Mesendoderm (in vitro differentiated cells): ENCODE measurements around the gene DOCK8.

Experiments used
- DNase-seq: peaks from one replicate; pipeline ENCODE4 v3.0.0; 2013
- H2AK5ac ChIP-seq: 2 replicates; pipeline ENCODE4 v1.6.1; 2013; ENCODE audit warnings: low read length, inconsistent platforms
- H2BK120ac ChIP-seq: 2 replicates; pipeline ENCODE4 v1.6.1; 2013; ENCODE audit warnings: low read depth, mild to moderate bottlenecking, low read length, moderate library complexity, mixed read lengths
- H2BK15ac ChIP-seq: replicated peaks from 2 replicates; pipeline ENCODE4 v1.6.1; 2013; ENCODE audit warnings: low read depth, mild to moderate bottlenecking, moderate library complexity
- H2BK5ac ChIP-seq: 2 replicates; pipeline ENCODE4 v1.6.1; 2013; ENCODE audit warnings: low read length, inconsistent platforms
- H3K18ac ChIP-seq: 2 replicates; pipeline ENCODE4 v1.6.1; 2013; ENCODE audit warnings: mild to moderate bottlenecking, low read length, mixed read lengths
- H3K23ac ChIP-seq: one replicate; pipeline ENCODE4 v1.6.1; 2013; ENCODE audit warnings: low read length
- H3K27ac ChIP-seq: 2 replicates; pipeline ENCODE4 v1.5.1; 2013; ENCODE audit warnings: low read depth, mild to moderate bottlenecking, inconsistent platforms, low read length, moderate library complexity
- H3K27me3 ChIP-seq: 2 replicates; pipeline ENCODE4 v1.6.1; 2013; ENCODE audit warnings: low read length, control low read depth, mild to moderate bottlenecking, inconsistent platforms; ENCODE audit not compliant: insufficient read depth, poor library complexity
- H3K36me3 ChIP-seq: 2 replicates; pipeline ENCODE4 v1.6.1; 2013; ENCODE audit warnings: low read length, inconsistent platforms; ENCODE audit not compliant: control insufficient read depth, insufficient read depth
- H3K4ac ChIP-seq: one replicate; pipeline ENCODE4 v1.6.1; 2013; ENCODE audit warnings: low read depth, mild to moderate bottlenecking, low read length, moderate library complexity
- H3K4me1 ChIP-seq: 2 replicates; pipeline ENCODE4 v1.6.1; 2013; ENCODE audit warnings: low read depth, low read length, inconsistent platforms; ENCODE audit not compliant: control insufficient read depth
- H3K4me2 ChIP-seq: 2 replicates; pipeline ENCODE4 v1.6.1; 2013; ENCODE audit warnings: low read length
- H3K4me3 ChIP-seq: 2 replicates; pipeline ENCODE4 v1.5.1; 2013; ENCODE audit warnings: mild to moderate bottlenecking, low read length
- H3K56ac ChIP-seq: one replicate; pipeline ENCODE4 v1.6.1; 2013; ENCODE audit warnings: low read length
- H3K79me1 ChIP-seq: 2 replicates; pipeline ENCODE4 v1.6.1; 2013; ENCODE audit warnings: low read length, inconsistent platforms
- H3K79me2 ChIP-seq: 2 replicates; pipeline ENCODE4 v1.6.1; 2013; ENCODE audit warnings: mild to moderate bottlenecking, low read length; ENCODE audit not compliant: control insufficient read depth, insufficient read depth
- H3K9ac ChIP-seq: 2 replicates; pipeline ENCODE4 v1.6.1; 2013; ENCODE audit warnings: low read length, inconsistent platforms
- H4K5ac ChIP-seq: one replicate; pipeline ENCODE4 v1.6.1; 2013; ENCODE audit warnings: low read length
- H4K8ac ChIP-seq: one replicate; pipeline ENCODE4 v1.6.1; 2013; ENCODE audit warnings: low read depth, mild to moderate bottlenecking, control low read depth, low read length, moderate library complexity
- WGBS: extraction: QIAGEN DNeasy Blood & Tissue Kit; methylation state at CpG from one replicate; pipeline ENCODE4 v1.1.7; 2013; ENCODE audit warnings: low lambda C conversion rate, missing lambda C conversion rate; ENCODE audit not compliant: insufficient coverage; ENCODE audit errors: extremely low coverage; 5-methylcytosine and 5-hydroxymethylcytosine counted together

Gene DOCK8

DNA sequence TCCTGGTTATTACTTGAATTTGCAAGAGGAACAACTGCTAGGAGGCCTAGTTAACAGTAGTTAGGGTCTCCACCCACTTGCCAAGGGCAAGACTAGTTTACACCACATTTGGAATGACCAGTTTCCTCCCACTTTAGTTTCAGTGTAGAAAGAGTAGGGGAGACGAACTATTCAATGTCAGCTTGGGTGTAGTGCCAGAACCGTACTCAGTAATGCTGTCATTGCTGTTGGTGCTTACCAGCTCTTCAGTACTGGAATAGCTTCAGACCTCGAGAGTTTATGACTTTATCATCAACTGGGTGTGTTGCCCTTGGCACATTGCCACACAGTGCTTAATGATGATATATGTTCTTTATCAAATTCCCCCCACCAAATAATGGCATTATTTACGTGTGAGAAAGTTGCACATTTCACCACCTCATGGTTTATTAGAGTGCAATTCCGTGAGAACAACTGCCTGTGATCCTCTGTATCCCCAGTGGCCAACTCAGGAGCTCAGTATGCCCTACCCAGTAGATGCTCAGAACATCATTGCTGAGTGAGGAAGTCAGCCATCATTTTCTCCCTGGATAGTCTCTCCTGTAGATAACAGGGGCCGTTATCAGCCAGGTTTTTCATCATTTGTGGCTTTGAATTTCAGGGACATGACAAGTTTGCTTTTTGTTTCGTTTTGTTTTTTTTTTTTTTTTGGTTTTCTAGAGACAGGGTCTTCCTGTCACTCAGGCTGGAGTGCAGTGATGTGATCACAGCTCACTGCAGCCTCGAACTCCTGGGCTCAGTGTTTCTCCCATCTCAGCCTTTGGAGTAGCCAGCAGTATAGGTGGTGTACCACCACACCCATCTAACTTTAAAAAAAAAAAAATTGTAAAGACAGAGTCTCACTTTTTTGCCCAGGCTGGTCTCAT lies 67.3 kb downstream of the DOCK8 start:
- no peak overlapping the region for H3K4ac ChIP-seq
- no peak overlapping the region for H2BK5ac ChIP-seq
- H4K8ac ChIP-seq, result no peak overlapping the region
- H3K79me2 ChIP-seq, result no peaks in the 10 kb centered on the region
- H3K56ac ChIP-seq, result no peak overlapping the region
- no peak overlapping the region for H3K18ac ChIP-seq
- no peak overlapping the region for H2AK5ac ChIP-seq
- no peak overlapping the region for H4K5ac ChIP-seq
- DNase-seq, result no peak
- no peaks in the 10 kb centered on the region for H3K36me3 ChIP-seq
- no CpG with 5 or more reads among the region's 8 CpGs for WGBS
- no peak overlapping the region for H2BK120ac ChIP-seq
- no peak overlapping the region for H3K9ac ChIP-seq
- no peaks in the 10 kb centered on the region for H3K27me3 ChIP-seq
- H3K79me1 ChIP-seq, result no peaks in the 10 kb centered on the region
- no peaks in the 10 kb centered on the region for H3K4me1 ChIP-seq
- H3K23ac ChIP-seq, result no peak overlapping the region
- no peak overlapping the region for H3K4me3 ChIP-seq
- no peak overlapping the region for H2BK15ac ChIP-seq
- no peak overlapping the region for H3K27ac ChIP-seq
- no peak overlapping the region for H3K4me2 ChIP-seq

DNA sequence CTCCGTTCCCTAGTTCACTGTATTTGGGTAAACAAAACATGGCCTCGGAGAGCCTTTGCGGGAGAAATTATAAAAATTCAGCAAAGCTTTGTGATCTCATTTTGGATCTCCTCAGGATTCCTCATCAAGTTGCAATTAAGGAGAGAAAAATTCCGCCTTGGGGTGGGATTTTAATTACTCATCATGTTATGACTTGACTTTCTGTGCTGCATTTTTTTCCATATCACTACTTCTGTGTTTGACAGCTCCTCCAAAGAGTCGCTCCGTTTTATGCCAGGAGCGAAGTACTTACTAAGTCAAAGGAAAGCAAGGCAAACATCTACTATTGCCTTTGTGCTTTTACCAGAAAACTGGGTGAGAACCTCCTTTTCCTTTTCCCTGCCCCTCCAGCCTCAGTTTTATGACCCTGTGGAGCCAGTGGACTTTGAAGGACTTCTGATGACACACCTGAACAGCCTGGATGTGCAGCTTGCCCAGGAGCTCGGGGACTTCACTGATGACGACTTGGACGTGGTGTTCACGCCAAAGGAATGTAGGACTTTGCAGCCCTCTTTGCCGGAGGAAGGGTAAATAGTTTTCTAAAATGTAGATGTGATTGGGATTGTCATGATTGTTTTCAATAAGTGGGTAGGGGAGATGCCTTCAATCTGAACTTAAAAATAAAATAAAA lies 71.5 kb downstream of the DOCK8 start:
- Histone ChIP-seq H3K4me3 (no peak overlapping the region), H3K4me2 (no peak overlapping the region), H2BK15ac (no peak overlapping the region), H2BK120ac (no peak overlapping the region), H3K18ac (no peak overlapping the region), H4K8ac (no peak overlapping the region), H2BK5ac (no peak overlapping the region), H3K27me3 (no peaks in the 10 kb centered on the region), H3K79me1 (no peaks in the 10 kb centered on the region), H3K23ac (no peak overlapping the region), H4K5ac (no peak overlapping the region), H3K4me1 (no peaks in the 10 kb centered on the region), H3K36me3 (no peaks in the 10 kb centered on the region), H3K9ac (no peak overlapping the region), H3K27ac (no peak overlapping the region), H3K4ac (no peak overlapping the region), H3K79me2 (no peaks in the 10 kb centered on the region), H2AK5ac (no peak overlapping the region), H3K56ac (no peak overlapping the region)
- WGBS, result no CpG with 5 or more reads among the region's 12 CpGs
- no peak for DNase-seq

- H2BK5ac ChIP-seq, result no peak overlapping the region
- H3K4me3 ChIP-seq, result no peak overlapping the region
- no peak for DNase-seq
- H2BK120ac ChIP-seq, result no peak overlapping the region
- no peaks in the 10 kb centered on the region for H3K27me3 ChIP-seq
- H2AK5ac ChIP-seq, result no peak overlapping the region
- H3K9ac ChIP-seq, result no peak overlapping the region
- no peak overlapping the region for H2BK15ac ChIP-seq
- H3K4me2 ChIP-seq, result no peak overlapping the region
- H3K23ac ChIP-seq, result no peak overlapping the region
- H3K18ac ChIP-seq, result no peak overlapping the region
- WGBS, result no CpG with 5 or more reads among the region's 4 CpGs
- no peaks in the 10 kb centered on the region for H3K36me3 ChIP-seq
- H3K4me1 ChIP-seq, result no peaks in the 10 kb centered on the region
- no peak overlapping the region for H4K5ac ChIP-seq
- H3K79me2 ChIP-seq, result no peaks in the 10 kb centered on the region
- H3K79me1 ChIP-seq, result no peaks in the 10 kb centered on the region
- H3K56ac ChIP-seq, result no peak overlapping the region
- no peak overlapping the region for H4K8ac ChIP-seq
- no peak overlapping the region for H3K27ac ChIP-seq
- H3K4ac ChIP-seq, result no peak overlapping the region
These were observed 74.5 kb downstream of the DOCK8 start for GRCh38 chr9:289121-289520.

DNA sequence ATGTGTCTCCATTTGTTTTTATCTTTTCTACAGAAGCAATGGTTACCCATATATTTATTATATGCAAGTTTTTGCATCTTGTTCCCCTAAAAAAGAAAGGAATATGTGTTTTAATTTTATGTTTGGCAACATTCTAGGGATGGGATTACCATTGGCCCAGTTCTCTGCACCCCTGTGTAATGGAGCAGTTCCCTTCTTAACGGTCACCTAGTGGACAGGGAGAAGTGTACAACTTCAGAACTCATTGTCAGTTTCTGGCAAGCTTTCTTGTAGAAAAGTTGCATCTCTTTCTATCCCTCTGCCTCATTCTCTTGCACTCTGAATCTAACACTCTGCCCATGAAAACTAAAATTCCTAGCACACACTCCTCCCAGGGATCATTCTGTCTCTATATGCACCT lies 78.2 kb downstream of the DOCK8 start:
- DNase-seq, result no peak
- WGBS, result no CpG with 5 or more reads among the region's 1 CpG

GRCh38 chr9:295576-295975 lies 80.9 kb downstream of the DOCK8 start:
- DNase-seq, result no peak
- Histone ChIP-seq H3K9ac (no peak overlapping the region), H3K27ac (no peak overlapping the region), H3K4me3 (no peak overlapping the region), H3K36me3 (no peaks in the 10 kb centered on the region), H4K8ac (no peak overlapping the region), H3K18ac (no peak overlapping the region), H2AK5ac (no peak overlapping the region), H2BK15ac (no peak overlapping the region), H4K5ac (no peak overlapping the region), H3K56ac (no peak overlapping the region), H3K27me3 (no peaks in the 10 kb centered on the region), H2BK120ac (no peak overlapping the region), H3K79me1 (no peaks in the 10 kb centered on the region), H3K4me1 (no peaks in the 10 kb centered on the region), H3K4me2 (no peak overlapping the region), H2BK5ac (no peak overlapping the region), H3K23ac (no peak overlapping the region), H3K79me2 (no peaks in the 10 kb centered on the region), H3K4ac (no peak overlapping the region)

More for the DNA sequence above, 78.2 kb downstream of the DOCK8 start:
- Histone ChIP-seq H2AK5ac (no peak overlapping the region), H2BK120ac (no peak overlapping the region), H3K4me3 (no peak overlapping the region), H3K4me2 (no peak overlapping the region), H3K4me1 (no peaks in the 10 kb centered on the region), H2BK5ac (no peak overlapping the region), H3K36me3 (no peaks in the 10 kb centered on the region), H3K23ac (no peak overlapping the region), H3K79me2 (no peaks in the 10 kb centered on the region), H3K27me3 (no peaks in the 10 kb centered on the region), H3K56ac (no peak overlapping the region), H3K18ac (no peak overlapping the region), H4K8ac (no peak overlapping the region), H3K4ac (no peak overlapping the region), H2BK15ac (no peak overlapping the region), H3K79me1 (no peaks in the 10 kb centered on the region), H4K5ac (no peak overlapping the region), H3K27ac (no peak overlapping the region), H3K9ac (no peak overlapping the region)
